Transverse colon (tissue), 4 donors: Measurements from ENCODE around the gene CD22.

ENCODE experiments used
- CTCF ChIP-seq, 5 experiments: fragments of 200-600 bp in 3 of 5; fragments of 450-650 bp in 2 of 5; sonication (generic) in 3 of 5; IDR thresholded peaks; 1 replicate in 2 of 5; 2 replicates in 3 of 5; pipeline ENCODE4 v1.5.1; 2016 to 2017; ENCODE audit warnings: antibody characterized with exemption in 5 of 5, inconsistent platforms in 3 of 5, mild to moderate bottlenecking in 2 of 5, moderate library complexity in 1 of 5
- POLR2AphosphoS5 ChIP-seq, 3 donors: sonication (generic); formaldehyde crosslinking; IDR thresholded peaks; one replicate each; pipeline ENCODE4 v1.6.1; 2016; ENCODE audit warnings: antibody characterized with exemption in 3 of 3

DNA sequence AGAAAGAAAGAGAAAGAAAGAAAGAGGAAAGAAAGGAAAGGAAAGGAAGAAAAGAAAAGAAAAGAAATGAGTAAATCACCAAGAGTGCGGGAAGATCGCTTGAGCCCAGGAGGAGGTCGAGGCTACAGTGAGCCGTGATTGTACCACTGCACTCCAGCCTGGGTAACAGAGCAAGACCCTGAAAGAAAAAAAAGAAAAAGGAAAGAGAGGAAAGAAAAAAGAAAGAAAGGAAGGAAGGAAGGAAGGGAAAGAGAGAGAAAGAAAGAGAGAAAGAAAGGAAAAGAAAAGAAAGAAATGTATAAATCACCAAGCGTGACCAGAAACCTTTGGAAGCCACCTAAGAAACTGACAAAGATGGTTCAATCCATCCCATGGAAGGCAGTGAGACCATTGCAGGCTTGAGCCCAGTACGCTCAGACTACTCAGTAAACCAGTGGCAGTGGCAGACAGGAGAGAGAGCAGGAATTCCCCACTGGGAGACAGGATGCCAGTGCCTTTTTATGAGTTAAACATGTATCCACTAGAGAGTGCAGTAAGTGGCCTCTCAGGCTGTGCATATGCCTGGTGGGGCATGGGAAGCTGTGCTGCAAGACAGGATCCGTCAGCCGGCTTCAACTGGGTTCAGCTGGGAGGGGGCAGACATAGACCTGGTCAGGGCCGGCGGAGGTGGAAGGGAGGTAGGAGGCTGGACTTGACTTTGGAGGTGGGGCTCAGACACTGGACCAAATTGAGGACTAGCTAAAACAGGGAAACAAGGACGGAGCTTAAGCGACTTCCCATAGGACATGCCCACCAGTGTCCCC, 46.7 kb downstream of the CD22 start:
- TF ChIP-seq CTCF (IDR thresholded peaks at IDR 0.05) (no peak), POLR2AphosphoS5 (IDR thresholded peaks at IDR 0.05) (no peak)
